ENCODE data around the gene PKNOX2.

- TF ChIP-seq CTCF (IDR thresholded peaks at IDR 0.05; ENCODE audit: control extremely low read depth in 1 of 3, insufficient read depth in 1 of 3, low read depth in 1 of 3, low read length in 3 of 3), result peak; percentile 82 to 96 (median 90)
- TF ChIP-seq PHF8 (conservative IDR thresholded peaks at IDR 0.05; ENCODE audit: low read depth, low read length), result no peak
- no peak for TF ChIP-seq EZH2 (IDR thresholded peaks at IDR 0.05; ENCODE audit: low read depth, low read length, severe bottlenecking)
- no peak for TF ChIP-seq POLR2A (IDR thresholded peaks at IDR 0.05; ENCODE audit: control extremely low read depth in 1 of 2, low read depth in 2 of 2, low read length in 2 of 2)
- TF ChIP-seq EP300 (IDR thresholded peaks at IDR 0.05; ENCODE audit: borderline replicate concordance in 1 of 2, low read depth in 2 of 2, low read length in 2 of 2), result no peak
- no peak for TF ChIP-seq POLR2AphosphoS5 (IDR thresholded peaks at IDR 0.05; ENCODE audit: low read depth, low read length)
- no peak for TF ChIP-seq JUN (IDR thresholded peaks at IDR 0.05; ENCODE audit: low read depth, low read length)
- no peak for TF ChIP-seq KDM5A (IDR thresholded peaks at IDR 0.05; ENCODE audit: low read length)
- TF ChIP-seq TAF1 (IDR thresholded peaks at IDR 0.05; ENCODE audit: low read depth, low read length), result no peak
- no peak for TF ChIP-seq TCF12 (IDR thresholded peaks at IDR 0.05; ENCODE audit: low read depth, low read length)
- no peak for TF ChIP-seq KDM1A (IDR thresholded peaks at IDR 0.05; ENCODE audit: borderline replicate concordance, low read length)
- TF ChIP-seq CHD2 (IDR thresholded peaks at IDR 0.05; ENCODE audit: low read length), result no peak
- no peak for TF ChIP-seq USF2 (IDR thresholded peaks at IDR 0.05; ENCODE audit: low read length)
- TF ChIP-seq RBBP5 (IDR thresholded peaks at IDR 0.05; ENCODE audit: borderline replicate concordance, low read depth, low read length), result no peak
These were observed 264.7 kb downstream of the PKNOX2 start for GRCh38 chr11:125429174-125429707.

All from H1 (cell line).